ENCODE measurements around the gene CASK.

The CASK gene

DNA sequence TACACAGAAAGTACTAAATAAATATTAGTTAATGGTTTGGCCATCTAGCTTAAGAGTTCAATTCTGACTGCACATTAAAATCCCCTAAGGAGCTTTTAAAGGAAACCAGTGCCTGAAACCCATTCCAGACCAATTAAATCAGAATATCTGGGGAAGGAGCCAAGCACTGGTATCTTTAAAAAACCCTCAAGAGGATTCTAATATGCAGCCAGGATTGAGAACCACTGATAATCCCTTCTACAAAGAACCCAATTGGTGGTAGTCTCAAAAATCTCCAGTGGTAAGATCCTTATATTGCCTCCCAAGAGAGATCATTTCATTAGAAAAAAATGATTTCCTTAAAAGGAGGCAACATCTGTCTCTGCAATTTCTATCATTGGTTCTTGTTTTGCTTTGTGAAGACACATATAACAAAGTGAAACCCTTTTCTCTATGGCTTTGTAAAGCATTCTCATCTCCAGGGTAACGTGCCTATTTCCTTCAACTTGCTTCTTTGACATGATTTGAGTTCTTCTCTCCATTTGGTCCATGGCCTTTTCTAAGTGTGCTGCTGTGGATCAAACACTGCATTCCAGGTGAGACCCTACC lies 231.1 kb downstream of the CASK start:
- peak; percentile 70 for DNase-seq (ENCODE audit: low read depth)
- no peak overlapping the region for H3K4me3 ChIP-seq (replicated peaks; ENCODE audit: low read depth, low read length)
- TF ChIP-seq, protein P1, sequence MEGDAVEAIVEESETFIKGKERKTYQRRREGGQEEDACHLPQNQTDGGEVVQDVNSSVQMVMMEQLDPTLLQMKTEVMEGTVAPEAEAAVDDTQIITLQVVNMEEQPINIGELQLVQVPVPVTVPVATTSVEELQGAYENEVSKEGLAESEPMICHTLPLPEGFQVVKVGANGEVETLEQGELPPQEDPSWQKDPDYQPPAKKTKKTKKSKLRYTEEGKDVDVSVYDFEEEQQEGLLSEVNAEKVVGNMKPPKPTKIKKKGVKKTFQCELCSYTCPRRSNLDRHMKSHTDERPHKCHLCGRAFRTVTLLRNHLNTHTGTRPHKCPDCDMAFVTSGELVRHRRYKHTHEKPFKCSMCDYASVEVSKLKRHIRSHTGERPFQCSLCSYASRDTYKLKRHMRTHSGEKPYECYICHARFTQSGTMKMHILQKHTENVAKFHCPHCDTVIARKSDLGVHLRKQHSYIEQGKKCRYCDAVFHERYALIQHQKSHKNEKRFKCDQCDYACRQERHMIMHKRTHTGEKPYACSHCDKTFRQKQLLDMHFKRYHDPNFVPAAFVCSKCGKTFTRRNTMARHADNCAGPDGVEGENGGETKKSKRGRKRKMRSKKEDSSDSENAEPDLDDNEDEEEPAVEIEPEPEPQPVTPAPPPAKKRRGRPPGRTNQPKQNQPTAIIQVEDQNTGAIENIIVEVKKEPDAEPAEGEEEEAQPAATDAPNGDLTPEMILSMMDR (IDR thresholded peaks at IDR 0.05; ENCODE audit: low read length, missing control alignments): no peak

DNA sequence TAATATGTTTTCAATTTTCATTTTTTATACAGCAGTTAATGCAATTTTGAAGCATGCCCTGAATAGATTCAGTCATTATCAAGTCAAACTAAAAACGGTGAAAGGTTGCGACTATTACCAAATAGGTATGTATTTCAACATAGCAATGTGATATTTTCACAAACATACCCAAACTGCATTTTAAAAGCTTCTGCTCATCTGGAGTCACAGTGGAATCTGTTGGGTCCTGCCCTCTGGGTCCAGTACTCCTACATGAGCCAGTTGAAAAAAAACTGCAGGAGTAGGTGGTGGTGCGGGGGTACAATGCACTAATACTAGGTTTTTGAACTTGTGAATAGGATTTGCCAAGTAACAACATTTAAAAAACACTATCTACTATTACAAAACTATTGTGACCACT lies 233.6 kb downstream of the CASK start:
- no peak overlapping the region for H3K4me3 ChIP-seq (replicated peaks; ENCODE audit: low read depth, low read length)
- DNase-seq (ENCODE audit: low read depth): no peak
- TF ChIP-seq, protein P1 (IDR thresholded peaks at IDR 0.05; ENCODE audit: low read length, missing control alignments): no peak

GRCh38 chrX:41688835-41689234 lies 234.5 kb downstream of the CASK start, which contains the start of gene GPR34:
Gene GPR34, plus strand, starts transcription at chrX:41688973. Its CDS starts 6,661 bp downstream, at chrX:41695634.
- no peak for DNase-seq (ENCODE audit: low read depth)
- no peak within 1 kb of the TSS for H3K4me3 ChIP-seq (replicated peaks; ENCODE audit: low read depth, low read length)
- TF ChIP-seq, protein P1 (IDR thresholded peaks at IDR 0.05; ENCODE audit: low read length, missing control alignments): no peak

DNA sequence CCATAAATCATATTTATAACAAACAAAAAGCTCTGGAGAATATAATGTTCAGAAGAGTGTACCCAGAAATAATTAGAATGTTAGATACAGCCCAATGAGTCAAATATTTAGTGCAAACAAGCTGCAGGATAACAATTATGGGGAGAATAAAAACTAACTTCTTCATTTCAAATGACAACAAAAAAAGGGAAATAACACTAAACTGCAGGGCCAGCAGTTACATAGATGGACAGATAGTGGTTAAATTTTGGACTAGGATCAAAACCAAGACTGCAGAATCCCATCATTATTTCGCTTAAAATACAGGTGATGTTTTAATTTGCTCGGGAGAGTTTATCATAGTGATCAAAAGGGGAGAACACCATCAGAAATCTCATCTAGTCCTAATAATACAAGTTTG lies 235.2 kb downstream of the CASK start:
- TF ChIP-seq, protein P1 (IDR thresholded peaks at IDR 0.05; ENCODE audit: low read length, missing control alignments): no peak
- DNase-seq (ENCODE audit: low read depth): no peak
- no peak overlapping the region for H3K4me3 ChIP-seq (replicated peaks; ENCODE audit: low read depth, low read length)

GRCh38 chrX:41686788-41687187 lies 236.6 kb downstream of the CASK start:
- TF ChIP-seq, protein P1 (IDR thresholded peaks at IDR 0.05; ENCODE audit: low read length, missing control alignments): no peak
- DNase-seq (ENCODE audit: low read depth): no peak
- H3K4me3 ChIP-seq (replicated peaks; ENCODE audit: low read depth, low read length): no peak overlapping the region

DNA sequence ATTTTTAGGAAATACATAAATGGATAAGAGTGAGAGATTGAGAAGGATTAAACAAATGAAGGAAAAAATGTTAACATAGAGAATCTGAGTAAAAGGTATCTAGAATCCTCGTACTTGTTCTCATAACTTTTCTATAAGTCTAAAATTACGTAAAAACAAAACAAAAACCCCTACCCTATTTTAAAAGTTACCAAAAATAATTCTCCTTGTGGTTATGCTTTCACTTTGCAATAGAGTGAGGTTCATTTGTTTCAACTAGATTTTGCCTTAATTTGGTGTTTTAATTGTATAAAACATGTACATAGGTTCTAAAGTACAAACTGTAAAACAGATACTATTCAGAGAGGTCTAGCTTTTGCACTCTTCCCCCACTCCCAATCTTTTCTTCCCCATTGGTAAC lies 238.4 kb downstream of the CASK start:
- no peak for DNase-seq (ENCODE audit: low read depth)
- TF ChIP-seq, protein P1 (IDR thresholded peaks at IDR 0.05; ENCODE audit: low read length, missing control alignments): no peak
- no peak overlapping the region for H3K4me3 ChIP-seq (replicated peaks; ENCODE audit: low read depth, low read length)

DNA sequence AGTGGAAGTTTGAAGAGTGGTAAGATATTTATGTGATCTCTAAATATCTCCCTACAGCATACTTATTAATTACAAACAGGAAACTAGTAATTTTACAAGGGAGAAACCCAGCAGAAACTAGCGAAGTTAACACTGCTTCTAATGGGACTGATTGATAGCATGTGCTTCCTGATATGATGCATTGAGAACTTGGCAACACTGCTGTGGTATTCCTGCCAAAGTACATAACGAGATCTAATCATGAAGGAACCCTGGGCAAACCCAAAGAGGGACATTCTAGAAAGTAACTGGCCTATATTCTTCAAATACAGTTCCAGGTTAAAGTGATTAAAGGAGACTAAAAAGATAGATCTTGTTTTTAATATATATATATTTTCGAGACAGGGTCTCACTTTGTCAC lies 239.2 kb downstream of the CASK start:
- TF ChIP-seq, protein P1 (IDR thresholded peaks at IDR 0.05; ENCODE audit: low read length, missing control alignments): no peak
- DNase-seq (ENCODE audit: low read depth): no peak
- no peak overlapping the region for H3K4me3 ChIP-seq (replicated peaks; ENCODE audit: low read depth, low read length)
